Measurements from ENCODE around the gene SALL3. TPM values are rescaled to one million over a fixed set of nuclear protein-coding genes. Genes with fewer than 3 reads are reported as not detected.

Gene SALL3
- total RNA-seq, 1 donor from 2014 or later = 23.4 TPM

- Mint-ChIP-seq H3K4me3 (ENCODE audit: unreplicated experiment) (no peak overlapping the region), H3K36me3 (ENCODE audit: unreplicated experiment) (peaks cover 10% of the 10 kb centered on the region), H3K4me1 (ENCODE audit: low read depth, unreplicated experiment) (no peaks in the 10 kb centered on the region), H3K27ac (ENCODE audit: unreplicated experiment) (no peak overlapping the region), H3K9me3 (ENCODE audit: unreplicated experiment) (peaks cover 3% of the 10 kb centered on the region), H3K27me3 (ENCODE audit: unreplicated experiment) (no peaks in the 10 kb centered on the region)
- TF ChIP-seq, protein P1, sequence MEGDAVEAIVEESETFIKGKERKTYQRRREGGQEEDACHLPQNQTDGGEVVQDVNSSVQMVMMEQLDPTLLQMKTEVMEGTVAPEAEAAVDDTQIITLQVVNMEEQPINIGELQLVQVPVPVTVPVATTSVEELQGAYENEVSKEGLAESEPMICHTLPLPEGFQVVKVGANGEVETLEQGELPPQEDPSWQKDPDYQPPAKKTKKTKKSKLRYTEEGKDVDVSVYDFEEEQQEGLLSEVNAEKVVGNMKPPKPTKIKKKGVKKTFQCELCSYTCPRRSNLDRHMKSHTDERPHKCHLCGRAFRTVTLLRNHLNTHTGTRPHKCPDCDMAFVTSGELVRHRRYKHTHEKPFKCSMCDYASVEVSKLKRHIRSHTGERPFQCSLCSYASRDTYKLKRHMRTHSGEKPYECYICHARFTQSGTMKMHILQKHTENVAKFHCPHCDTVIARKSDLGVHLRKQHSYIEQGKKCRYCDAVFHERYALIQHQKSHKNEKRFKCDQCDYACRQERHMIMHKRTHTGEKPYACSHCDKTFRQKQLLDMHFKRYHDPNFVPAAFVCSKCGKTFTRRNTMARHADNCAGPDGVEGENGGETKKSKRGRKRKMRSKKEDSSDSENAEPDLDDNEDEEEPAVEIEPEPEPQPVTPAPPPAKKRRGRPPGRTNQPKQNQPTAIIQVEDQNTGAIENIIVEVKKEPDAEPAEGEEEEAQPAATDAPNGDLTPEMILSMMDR (IDR thresholded peaks at IDR 0.05; ENCODE audit: partially characterized antibody, unreplicated experiment) = no peak
- no peak for DNase-seq
Observed at GRCh38 chr18:78945628-78946027, 34.0 kb upstream of the SALL3 start.

DNA sequence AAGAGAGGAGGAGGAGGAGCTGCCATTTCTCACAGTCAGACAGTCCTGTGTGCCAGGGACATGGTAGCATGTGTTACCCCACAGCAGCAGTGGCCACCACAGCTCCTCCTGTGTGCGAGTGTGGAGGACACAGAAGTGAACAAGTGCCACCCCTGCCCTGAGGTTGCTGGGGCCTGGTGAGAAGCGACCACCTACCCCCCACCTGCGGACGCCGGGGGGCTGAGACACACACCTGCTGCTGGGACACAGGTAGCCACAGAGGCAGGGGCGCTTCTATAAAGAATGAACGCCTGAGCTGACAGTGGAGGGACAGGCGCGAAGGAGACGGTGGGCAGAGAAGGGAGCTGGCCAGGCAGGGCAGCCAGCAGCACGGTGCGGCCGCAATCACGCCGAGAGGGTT is 32.3 kb upstream of the SALL3 start:
- DNase-seq = no peak
- no peaks in the 10 kb centered on the region for H3K27me3 Mint-ChIP-seq (ENCODE audit: unreplicated experiment)
- H3K4me1 Mint-ChIP-seq (ENCODE audit: low read depth, unreplicated experiment) = no peaks in the 10 kb centered on the region
- H3K36me3 Mint-ChIP-seq (ENCODE audit: unreplicated experiment) = peaks cover 14% of the 10 kb centered on the region
- no peak overlapping the region for H3K4me3 Mint-ChIP-seq (ENCODE audit: unreplicated experiment)
- no peak overlapping the region for H3K27ac Mint-ChIP-seq (ENCODE audit: unreplicated experiment)
- TF ChIP-seq, protein P1 (IDR thresholded peaks at IDR 0.05; ENCODE audit: partially characterized antibody, unreplicated experiment) = no peak
- H3K9me3 Mint-ChIP-seq (ENCODE audit: unreplicated experiment) = peaks cover 3% of the 10 kb centered on the region

- no peak for DNase-seq
- peaks cover 2% of the 10 kb centered on the region for H3K27me3 Mint-ChIP-seq (ENCODE audit: unreplicated experiment)
- H3K4me1 Mint-ChIP-seq (ENCODE audit: low read depth, unreplicated experiment) = peaks cover 1% of the 10 kb centered on the region
- TF ChIP-seq, protein P1 (IDR thresholded peaks at IDR 0.05; ENCODE audit: partially characterized antibody, unreplicated experiment) = no peak
- H3K27ac Mint-ChIP-seq (ENCODE audit: unreplicated experiment) = no peak overlapping the region
- peaks cover 13% of the 10 kb centered on the region for H3K36me3 Mint-ChIP-seq (ENCODE audit: unreplicated experiment)
- no peak overlapping the region for H3K4me3 Mint-ChIP-seq (ENCODE audit: unreplicated experiment)
- H3K9me3 Mint-ChIP-seq (ENCODE audit: unreplicated experiment) = peaks cover 3% of the 10 kb centered on the region
Observed at GRCh38 chr18:78948221-78948620, 31.4 kb upstream of the SALL3 start.

DNA sequence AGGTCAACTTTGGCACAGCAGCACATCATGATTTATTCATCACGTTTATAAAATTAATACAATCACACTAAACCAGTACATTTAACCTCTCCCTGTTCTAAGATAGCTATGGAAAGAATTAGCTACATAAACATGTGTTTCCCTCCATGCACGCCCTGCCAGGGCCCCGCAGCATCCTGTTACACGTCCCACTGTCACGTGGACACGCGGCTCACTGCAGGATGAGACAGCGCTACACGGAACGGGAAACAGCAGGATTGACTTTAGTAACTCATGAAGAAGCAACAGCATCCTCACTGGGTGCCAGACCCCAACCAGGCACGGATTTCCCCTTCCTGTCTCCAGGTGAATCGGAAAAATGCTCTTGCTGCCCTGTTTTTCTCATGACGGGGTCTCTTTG is 30.9 kb upstream of the SALL3 start:
- Mint-ChIP-seq H3K9me3 (ENCODE audit: unreplicated experiment) (peaks cover under 1% of the 10 kb centered on the region), H3K4me1 (ENCODE audit: low read depth, unreplicated experiment) (peaks cover 1% of the 10 kb centered on the region), H3K27me3 (ENCODE audit: unreplicated experiment) (peaks cover 2% of the 10 kb centered on the region), H3K27ac (ENCODE audit: unreplicated experiment) (no peak overlapping the region), H3K36me3 (ENCODE audit: unreplicated experiment) (peaks cover 8% of the 10 kb centered on the region), H3K4me3 (ENCODE audit: unreplicated experiment) (no peak overlapping the region)
- TF ChIP-seq, protein P1 (IDR thresholded peaks at IDR 0.05; ENCODE audit: partially characterized antibody, unreplicated experiment) = no peak
- DNase-seq = no peak

DNA sequence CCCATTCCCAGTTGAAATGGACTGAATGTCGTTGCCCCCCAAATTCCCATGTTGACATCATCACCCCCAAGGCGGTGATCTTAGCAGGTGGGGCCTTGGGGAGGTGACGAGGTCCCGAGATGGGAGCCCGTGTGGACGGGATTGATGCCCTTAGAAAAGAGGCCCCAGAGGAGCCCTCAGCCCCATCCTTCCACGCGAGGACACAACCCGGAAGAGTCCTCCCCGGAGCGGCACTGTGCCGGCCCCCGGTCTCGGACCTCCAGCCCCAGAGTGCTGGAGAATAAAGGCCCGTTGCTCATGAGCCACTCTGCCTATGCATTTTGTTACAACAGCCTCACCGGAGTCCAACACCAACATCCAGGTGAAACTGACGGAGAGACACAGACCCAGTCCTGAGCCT is 30.4 kb upstream of the SALL3 start:
- DNase-seq = no peak
- Mint-ChIP-seq H3K27ac (ENCODE audit: unreplicated experiment) (no peak overlapping the region), H3K9me3 (ENCODE audit: unreplicated experiment) (no peaks in the 10 kb centered on the region), H3K36me3 (ENCODE audit: unreplicated experiment) (peaks cover 4% of the 10 kb centered on the region), H3K4me1 (ENCODE audit: low read depth, unreplicated experiment) (peaks cover 1% of the 10 kb centered on the region), H3K4me3 (ENCODE audit: unreplicated experiment) (no peak overlapping the region), H3K27me3 (ENCODE audit: unreplicated experiment) (peaks cover 2% of the 10 kb centered on the region)
- TF ChIP-seq, protein P1 (IDR thresholded peaks at IDR 0.05; ENCODE audit: partially characterized antibody, unreplicated experiment) = no peak
